GM23338 (cell line): ENCODE measurements around the gene GKN2. TPM values are rescaled to one million over a fixed set of nuclear protein-coding genes. Genes with fewer than 3 reads are reported as not detected.

Source experiments
- ATAC-seq: fragments of 200-7000 bp; cut with Tn5 transposase; 3 replicates; pipeline ENCODE4 v1.9.1; 2020
- DNase-seq: peaks from one replicate; pipeline ENCODE4 v3.0.0-alpha.2; 2015; ENCODE audit warnings: low spot score
- H2AFZ ChIP-seq: fragments of 200-600 bp; sonication (generic); 2 replicates; pipeline ENCODE4 v1.8.0; 2016; ENCODE audit warnings: antibody characterized with exemption, mild to moderate bottlenecking, moderate library complexity
- H3F3A ChIP-seq: fragments of 200-600 bp; sonication (generic); replicated peaks from 2 replicates; pipeline ENCODE4 v1.8.0; 2017; ENCODE audit warnings: antibody characterized with exemption, mixed run types, low read depth
- H3K27ac ChIP-seq: fragments of 200-600 bp; sonication (generic); 2 replicates; pipeline ENCODE4 v1.6.1; 2016; ENCODE audit warnings: low read depth
- H3K27me3 ChIP-seq: fragments of 200-600 bp; sonication (generic); 2 replicates; pipeline ENCODE4 v1.8.0; 2016; ENCODE audit warnings: mild to moderate bottlenecking, mixed run types, moderate library complexity; ENCODE audit not compliant: insufficient read depth
- H3K36me3 ChIP-seq: fragments of 200-600 bp; sonication (generic); 2 replicates; pipeline ENCODE4 v1.8.0; 2016; ENCODE audit warnings: mild to moderate bottlenecking; ENCODE audit not compliant: insufficient read depth
- H3K4me1 ChIP-seq: fragments of 200-600 bp; sonication (generic); 2 replicates; pipeline ENCODE4 v1.8.0; 2016; ENCODE audit warnings: mild to moderate bottlenecking, moderate library complexity; ENCODE audit not compliant: insufficient read depth
- H3K4me2 ChIP-seq: fragments of 200-600 bp; sonication (generic); 2 replicates; pipeline ENCODE4 v1.7.1; 2017; ENCODE audit warnings: mixed run types
- H3K4me3 ChIP-seq: fragments of 200-600 bp; sonication (generic); 2 replicates; pipeline ENCODE4 v1.6.1; 2016; ENCODE audit warnings: mixed run types
- H3K79me2 ChIP-seq: fragments of 200-600 bp; sonication (generic); replicated peaks from 2 replicates; pipeline ENCODE4 v1.8.0; 2017; ENCODE audit warnings: mild to moderate bottlenecking; ENCODE audit not compliant: insufficient read depth
- H3K9me2 ChIP-seq: fragments of 200-600 bp; sonication (generic); 2 replicates; pipeline ENCODE4 v1.8.0; 2017; ENCODE audit not compliant: insufficient read depth
- H4K20me1 ChIP-seq: fragments of 200-600 bp; sonication (generic); replicated peaks from 2 replicates; pipeline ENCODE4 v1.8.0; 2017; ENCODE audit warnings: mild to moderate bottlenecking; ENCODE audit not compliant: insufficient read depth
- H3K27ac Mint-ChIP-seq: 2 replicates; pipeline ENCODE4 v1.8.0; 2020; ENCODE audit warnings: inconsistent platforms, mild to moderate bottlenecking, moderate library complexity, mixed read lengths
- H3K27me3 Mint-ChIP-seq: 3 replicates; pipeline ENCODE4 v1.8.0; 2022; ENCODE audit warnings: low read depth, mild to moderate bottlenecking, moderate library complexity, mixed read lengths, inconsistent platforms; ENCODE audit not compliant: insufficient read depth, poor library complexity
- H3K36me3 Mint-ChIP-seq: 3 replicates; pipeline ENCODE4 v1.8.0; 2021; ENCODE audit warnings: low read depth, mild to moderate bottlenecking, inconsistent platforms, moderate library complexity, mixed read lengths
- H3K4me1 Mint-ChIP-seq: 3 replicates; pipeline ENCODE4 v1.8.0; 2020; ENCODE audit warnings: mild to moderate bottlenecking, inconsistent platforms, mixed read lengths
- H3K4me3 Mint-ChIP-seq: 3 replicates; pipeline ENCODE4 v1.8.0; 2021; ENCODE audit warnings: moderate library complexity, mild to moderate bottlenecking, inconsistent platforms, mixed read lengths
- H3K9me3 Mint-ChIP-seq: 3 replicates; pipeline ENCODE4 v1.8.0; 2020; ENCODE audit warnings: moderate library complexity, mild to moderate bottlenecking, inconsistent platforms, mixed read lengths
- CREB1 ChIP-seq: fragments of 250-450 bp; sonication (Bioruptor Pico); IDR thresholded peaks from 2 replicates; pipeline ENCODE4 v1.5.0; 2020; ENCODE audit warnings: low read depth, mild to moderate bottlenecking, moderate library complexity
- CTCF ChIP-seq, 2 experiments: fragments of 200-600 bp in 1 of 2; sonication (generic) in 1 of 2; conservative IDR thresholded peaks; 2 replicates each; pipeline versions ENCODE4 v1.5.1 to v1.6.1; 2016 to 2017; ENCODE audit warnings: antibody characterized with exemption in 2 of 2, low read depth in 2 of 2, mild to moderate bottlenecking in 2 of 2, moderate library complexity in 1 of 2
- ETS1 ChIP-seq: IDR thresholded peaks from 2 replicates; pipeline ENCODE4 v1.6.1; 2016; ENCODE audit warnings: antibody characterized with exemption
- EZH2 ChIP-seq: fragments of 200-600 bp; sonication (generic); IDR thresholded peaks from one replicate; pipeline ENCODE4 v1.8.0; 2017; ENCODE audit warnings: antibody characterized with exemption, mild to moderate bottlenecking, low read depth; ENCODE audit not compliant: unreplicated experiment
- EZH2phosphoT487 ChIP-seq: fragments of 200-600 bp; sonication (generic); IDR thresholded peaks from one replicate; pipeline ENCODE4 v1.8.1; 2018; ENCODE audit warnings: antibody characterized with exemption; ENCODE audit not compliant: unreplicated experiment
- JUNB ChIP-seq: IDR thresholded peaks from one replicate; pipeline ENCODE4 v1.6.1; 2016; ENCODE audit warnings: antibody characterized with exemption; ENCODE audit not compliant: unreplicated experiment
- NANOG ChIP-seq: IDR thresholded peaks from 2 replicates; pipeline ENCODE4 v1.6.1; 2016; ENCODE audit warnings: antibody characterized with exemption, borderline replicate concordance
- POLR2AphosphoS5 ChIP-seq: IDR thresholded peaks from 2 replicates; pipeline ENCODE4 v1.6.1; 2016; ENCODE audit warnings: antibody characterized with exemption, low read depth
- REST ChIP-seq: IDR thresholded peaks from one replicate; pipeline ENCODE4 v1.6.1; 2018; ENCODE audit warnings: antibody characterized with exemption; ENCODE audit not compliant: unreplicated experiment
- STAT1 ChIP-seq: IDR thresholded peaks from one replicate; pipeline ENCODE4 v1.6.1; 2016; ENCODE audit warnings: antibody characterized with exemption; ENCODE audit not compliant: unreplicated experiment
- ZNF114 ChIP-seq: fragments of 250-450 bp; sonication (Bioruptor Pico); IDR thresholded peaks from 2 replicates; pipeline ENCODE4 v1.5.0; 2020; ENCODE audit warnings: mild to moderate bottlenecking, moderate library complexity
- ZNF331 ChIP-seq: fragments of 250-450 bp; sonication (Bioruptor Pico); IDR thresholded peaks from 2 replicates; pipeline ENCODE4 v1.5.0; 2020; ENCODE audit warnings: low read depth, mild to moderate bottlenecking, moderate library complexity
- ZNF462 ChIP-seq: fragments of 250-450 bp; sonication (Bioruptor Pico); IDR thresholded peaks from 2 replicates; pipeline ENCODE4 v1.5.0; 2020; ENCODE audit warnings: mild to moderate bottlenecking, moderate library complexity
- polyA plus RNA-seq: library from polyadenylated mRNA; unstranded; fragments of >200 nt; fragmentation: Nextera tagmentation; extraction: Ambion mirVana; gene quantifications from 2 replicates; pipeline ENCODE4 v1.2.1, GENCODE V29; 2016
- total RNA-seq: library from RNA; depleted of rRNA; stranded (reverse); fragments of >200 nt; shearing (Covaris generic); gene quantifications from 2 replicates; pipeline ENCODE4 v1.2.3, GENCODE V29; 2014

GKN2 gene
- total and polyA plus RNA-seq, 2 experiments from 2014 or later: not detected

- DNase-seq: no peak
- Histone ChIP-seq H3K27ac (no peak overlapping the region), H2AFZ (no peak overlapping the region), H3K79me2 (no peaks in the 10 kb centered on the region), H3K9me2 (no peaks in the 10 kb centered on the region), H3K36me3 (no peaks in the 10 kb centered on the region; the same call in 1 of the 2 replicates), H3K27me3 (no peaks in the 10 kb centered on the region), H3K4me1 (no peaks in the 10 kb centered on the region), H3K4me3 (no peak overlapping the region), H4K20me1 (no peaks in the 10 kb centered on the region), H3K4me2 (no peak overlapping the region), H3F3A (no peaks in the 10 kb centered on the region)
- ATAC-seq: no peak
- Mint-ChIP-seq H3K27ac (no peak overlapping the region), H3K4me3 (no peak overlapping the region), H3K4me1 (no peaks in the 10 kb centered on the region; the same call in 2 of the 3 replicates), H3K36me3 (peaks cover 5% of the 10 kb centered on the region; the same call in 2 of the 3 replicates), H3K9me3 (peaks cover 10% of the 10 kb centered on the region), H3K27me3 (peaks cover 2% of the 10 kb centered on the region)
- no peak for TF ChIP-seq STAT1
- no peak for TF ChIP-seq NANOG
- no peak for TF ChIP-seq REST
- no peak for TF ChIP-seq POLR2AphosphoS5
- no peak for TF ChIP-seq ZNF114
- TF ChIP-seq ETS1: no peak
- no peak for TF ChIP-seq ZNF462 (CRISPR knock-in tag)
- TF ChIP-seq JUNB: no peak
- TF ChIP-seq CREB1 (CRISPR knock-in tag): no peak
- no peak for TF ChIP-seq CTCF (conservative IDR thresholded peaks at IDR 0.05; ENCODE audit: low read depth in 2 of 2)
- TF ChIP-seq ZNF331 (CRISPR knock-in tag): no peak
- TF ChIP-seq EZH2phosphoT487: no peak
- TF ChIP-seq EZH2: no peak
These were observed 44.7 kb upstream of the GKN2 start for GRCh38 chr2:68997401-68997800.
